ENCODE results near the gene RXRA.

The RXRA gene

DNA sequence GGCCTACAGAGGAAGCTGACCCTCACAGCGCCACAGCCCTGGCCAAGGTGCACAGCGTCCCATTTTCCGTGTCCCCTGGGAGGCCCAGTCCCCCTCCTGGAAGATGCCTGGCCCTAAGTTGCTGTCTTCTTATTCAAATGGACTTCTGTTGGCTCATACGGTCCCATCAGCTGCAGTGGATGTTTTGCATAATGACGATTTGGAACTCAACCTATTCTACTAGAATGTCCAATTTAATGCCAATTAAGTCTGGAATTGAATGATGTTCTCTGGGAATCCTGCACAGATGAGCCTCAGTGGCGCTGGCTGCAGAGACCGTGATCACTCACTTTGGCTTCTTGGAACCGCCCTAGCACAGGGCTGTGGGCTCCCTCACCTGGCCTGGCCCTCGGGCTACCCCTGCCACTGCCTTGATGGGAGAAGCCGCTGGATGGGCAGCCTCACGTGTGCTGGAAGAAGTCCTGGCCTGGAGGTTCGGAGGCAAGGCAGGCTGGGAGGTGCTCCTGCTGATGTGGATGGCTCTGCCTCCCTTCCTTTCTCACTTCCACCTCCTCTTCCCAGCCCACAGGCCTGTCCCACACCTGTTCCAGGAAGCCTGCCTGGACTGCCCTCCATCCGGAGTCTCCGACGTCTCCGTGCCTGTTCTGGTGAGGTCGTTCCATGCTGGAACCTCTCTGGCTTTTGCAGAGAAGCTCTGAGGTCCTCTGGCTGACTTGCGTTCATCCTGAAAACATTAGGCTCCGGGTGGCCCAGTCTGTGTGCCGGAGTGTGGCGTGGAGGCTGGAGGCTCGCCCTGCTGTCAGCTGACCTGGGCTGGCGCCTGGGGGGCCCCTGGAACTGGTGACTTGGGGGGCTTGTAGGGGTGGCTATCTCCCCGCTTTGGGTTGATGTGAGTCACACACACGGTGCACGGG is 147.1 kb downstream of the RXRA start:
- Histone ChIP-seq H3K4me3 (ENCODE audit: low read depth, low read length) (no peak overlapping the region), H3K27me3 (ENCODE audit: control insufficient read depth, insufficient read depth, low read length) (no peaks in the 10 kb centered on the region), H3K36me3 (ENCODE audit: control insufficient read depth, insufficient read depth, low read length) (no peaks in the 10 kb centered on the region), H3K9ac (no peak overlapping the region), H3K4me2 (ENCODE audit: low read length) (no peak overlapping the region), H3K4me1 (no peaks in the 10 kb centered on the region), H3K27ac (no peak overlapping the region), H2AFZ (no peak overlapping the region), H3K9me3 (ENCODE audit: control insufficient read depth, low read length) (no peaks in the 10 kb centered on the region), H3K79me2 (no peaks in the 10 kb centered on the region)
- TF ChIP-seq, protein P1, sequence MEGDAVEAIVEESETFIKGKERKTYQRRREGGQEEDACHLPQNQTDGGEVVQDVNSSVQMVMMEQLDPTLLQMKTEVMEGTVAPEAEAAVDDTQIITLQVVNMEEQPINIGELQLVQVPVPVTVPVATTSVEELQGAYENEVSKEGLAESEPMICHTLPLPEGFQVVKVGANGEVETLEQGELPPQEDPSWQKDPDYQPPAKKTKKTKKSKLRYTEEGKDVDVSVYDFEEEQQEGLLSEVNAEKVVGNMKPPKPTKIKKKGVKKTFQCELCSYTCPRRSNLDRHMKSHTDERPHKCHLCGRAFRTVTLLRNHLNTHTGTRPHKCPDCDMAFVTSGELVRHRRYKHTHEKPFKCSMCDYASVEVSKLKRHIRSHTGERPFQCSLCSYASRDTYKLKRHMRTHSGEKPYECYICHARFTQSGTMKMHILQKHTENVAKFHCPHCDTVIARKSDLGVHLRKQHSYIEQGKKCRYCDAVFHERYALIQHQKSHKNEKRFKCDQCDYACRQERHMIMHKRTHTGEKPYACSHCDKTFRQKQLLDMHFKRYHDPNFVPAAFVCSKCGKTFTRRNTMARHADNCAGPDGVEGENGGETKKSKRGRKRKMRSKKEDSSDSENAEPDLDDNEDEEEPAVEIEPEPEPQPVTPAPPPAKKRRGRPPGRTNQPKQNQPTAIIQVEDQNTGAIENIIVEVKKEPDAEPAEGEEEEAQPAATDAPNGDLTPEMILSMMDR (IDR thresholded peaks at IDR 0.05) = no peak

DNA sequence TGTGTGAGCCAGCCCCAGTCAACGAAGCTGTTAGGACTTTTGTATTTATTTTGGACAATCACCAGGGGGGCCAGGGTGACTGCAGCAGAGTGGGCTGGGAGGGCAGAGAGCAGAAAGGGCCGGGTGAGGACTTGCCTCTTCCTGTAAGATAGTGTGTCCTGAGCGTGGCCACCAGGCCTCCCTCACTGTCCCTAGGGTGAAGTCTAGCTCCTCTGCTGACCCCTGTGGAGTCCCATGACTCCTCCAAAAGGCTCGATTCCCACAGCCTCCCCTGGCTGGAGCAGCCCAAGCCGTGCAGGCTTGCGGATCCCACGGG is 147.8 kb downstream of the RXRA start:
- no peak overlapping the region for H2AFZ ChIP-seq
- H3K9me3 ChIP-seq (ENCODE audit: control insufficient read depth, low read length) = no peaks in the 10 kb centered on the region
- H3K9ac ChIP-seq = no peak overlapping the region
- no peaks in the 10 kb centered on the region for H3K4me1 ChIP-seq
- H3K4me2 ChIP-seq (ENCODE audit: low read length) = no peak overlapping the region
- no peak overlapping the region for H3K27ac ChIP-seq
- TF ChIP-seq, protein P1 (IDR thresholded peaks at IDR 0.05) = no peak
- no peaks in the 10 kb centered on the region for H3K36me3 ChIP-seq (ENCODE audit: control insufficient read depth, insufficient read depth, low read length)
- no peak overlapping the region for H3K4me3 ChIP-seq (ENCODE audit: low read depth, low read length)
- H3K27me3 ChIP-seq (ENCODE audit: control insufficient read depth, insufficient read depth, low read length) = no peaks in the 10 kb centered on the region
- no peaks in the 10 kb centered on the region for H3K79me2 ChIP-seq

DNA sequence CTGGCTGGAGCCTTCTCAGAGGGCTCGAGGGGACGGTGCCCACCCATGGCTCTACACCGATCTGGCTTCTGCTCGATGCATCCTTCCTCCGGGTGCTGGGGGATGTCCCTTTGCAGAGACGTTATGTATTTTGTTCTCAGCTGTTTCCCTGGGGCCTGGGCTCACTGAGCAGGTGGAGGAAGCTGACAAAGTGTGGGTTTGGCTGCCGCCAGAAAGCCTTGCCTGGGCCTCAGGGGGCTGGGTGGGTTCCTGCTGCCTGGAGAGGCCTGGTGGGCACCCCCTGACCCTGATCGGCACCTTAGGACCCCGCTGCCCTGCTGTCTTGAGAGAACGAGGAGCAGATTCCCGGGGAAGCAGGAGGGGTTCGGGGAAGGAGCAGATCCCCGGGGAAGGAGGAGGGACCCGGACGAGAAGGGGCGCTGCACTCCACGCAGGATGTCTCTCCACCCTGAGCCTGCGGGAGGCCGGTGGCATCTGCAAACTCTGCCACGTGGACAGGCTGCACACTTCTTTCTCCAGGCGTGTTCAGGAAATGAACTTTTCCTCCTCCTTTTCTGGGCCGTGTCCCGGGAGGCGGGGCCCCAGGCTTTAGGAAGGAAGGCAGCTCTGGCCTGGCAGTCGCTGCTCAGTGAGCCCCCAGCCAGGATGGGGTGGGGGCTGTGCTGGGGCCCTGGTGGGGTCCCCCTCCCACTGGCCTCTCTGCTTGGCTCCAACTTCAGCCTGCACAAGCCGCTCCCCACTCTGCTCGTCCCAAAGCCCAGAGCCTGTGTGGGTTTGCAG is 148.9 kb downstream of the RXRA start:
- Histone ChIP-seq H3K36me3 (ENCODE audit: control insufficient read depth, insufficient read depth, low read length) (no peaks in the 10 kb centered on the region), H3K4me3 (ENCODE audit: low read depth, low read length) (no peak overlapping the region), H3K27me3 (ENCODE audit: control insufficient read depth, insufficient read depth, low read length) (no peaks in the 10 kb centered on the region), H2AFZ (no peak overlapping the region), H3K4me2 (ENCODE audit: low read length) (no peak overlapping the region), H3K27ac (no peak overlapping the region), H3K4me1 (no peaks in the 10 kb centered on the region), H3K9me3 (ENCODE audit: control insufficient read depth, low read length) (no peaks in the 10 kb centered on the region), H3K9ac (no peak overlapping the region), H3K79me2 (no peaks in the 10 kb centered on the region)
- TF ChIP-seq, protein P1 (IDR thresholded peaks at IDR 0.05) = no peak

DNA sequence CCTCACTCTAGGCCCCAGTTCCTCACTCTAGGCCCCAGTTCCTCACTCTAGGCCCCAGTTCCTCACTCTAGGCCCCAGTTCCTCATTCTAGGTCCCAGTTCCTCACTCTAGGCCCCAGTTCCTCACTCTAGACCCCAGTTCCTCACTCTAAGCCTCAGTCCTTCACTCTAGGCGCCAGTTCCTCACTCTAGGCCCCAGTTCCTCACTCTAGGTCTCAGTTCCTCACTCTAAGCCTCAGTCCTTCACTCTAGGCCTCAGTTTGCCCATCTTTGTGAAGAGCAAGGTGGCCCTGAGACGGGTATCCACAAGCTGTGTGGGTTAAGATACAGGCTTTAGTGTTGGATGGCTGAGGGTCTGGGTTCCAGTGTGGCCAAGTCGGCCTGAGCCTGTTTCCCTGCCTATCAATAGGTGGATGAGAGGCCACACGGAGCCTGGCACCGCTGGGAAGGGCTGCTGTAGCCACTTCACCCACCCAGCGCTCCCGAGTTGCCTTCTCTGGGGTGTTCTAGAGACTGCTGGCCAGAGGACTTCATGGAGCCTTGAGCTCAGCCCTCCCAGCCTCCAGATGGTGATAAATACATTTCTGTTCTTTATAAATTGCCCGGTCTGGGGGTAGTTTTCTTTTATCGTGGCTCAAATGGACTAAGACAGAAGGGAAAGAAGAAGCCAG is 150.2 kb downstream of the RXRA start:
- H3K9me3 ChIP-seq (ENCODE audit: control insufficient read depth, low read length) = no peaks in the 10 kb centered on the region
- H3K4me1 ChIP-seq = no peaks in the 10 kb centered on the region
- H3K9ac ChIP-seq = no peak overlapping the region
- no peaks in the 10 kb centered on the region for H3K27me3 ChIP-seq (ENCODE audit: control insufficient read depth, insufficient read depth, low read length)
- TF ChIP-seq, protein P1 (IDR thresholded peaks at IDR 0.05) = no peak
- H3K4me2 ChIP-seq (ENCODE audit: low read length) = no peak overlapping the region
- no peak overlapping the region for H3K4me3 ChIP-seq (ENCODE audit: low read depth, low read length)
- no peaks in the 10 kb centered on the region for H3K36me3 ChIP-seq (ENCODE audit: control insufficient read depth, insufficient read depth, low read length)
- H3K27ac ChIP-seq = no peak overlapping the region
- no peak overlapping the region for H2AFZ ChIP-seq
- no peaks in the 10 kb centered on the region for H3K79me2 ChIP-seq

Measured in parathyroid adenoma (tissue), 2 donors.